Measurements from ENCODE around the gene LONRF2.

LONRF2 gene

GRCh38 chr2:100299548-100299947 is 22.8 kb downstream of the LONRF2 start:
- no peak overlapping the region for H3K56ac ChIP-seq (ENCODE audit: low read length)
- no peak overlapping the region for H2AK5ac ChIP-seq (ENCODE audit: low read length)
- no peaks in the 10 kb centered on the region for H3K27me3 ChIP-seq (ENCODE audit: insufficient read depth, low read length, poor library complexity)
- H2BK5ac ChIP-seq (ENCODE audit: low read length), result no peak overlapping the region
- H3K23ac ChIP-seq (ENCODE audit: low read length), result no peak overlapping the region
- H3K9ac ChIP-seq (ENCODE audit: low read length), result no peak overlapping the region
- no peaks in the 10 kb centered on the region for H3K36me3 ChIP-seq (ENCODE audit: control insufficient read depth, insufficient read depth, low read length)
- no peak overlapping the region for H2BK120ac ChIP-seq (ENCODE audit: low read depth, low read length)
- WGBS (ENCODE audit: extremely low coverage, insufficient coverage, low lambda C conversion rate), result no CpG with 5 or more reads among the region's 5 CpGs
- no peaks in the 10 kb centered on the region for H3K4me1 ChIP-seq (ENCODE audit: control insufficient read depth, low read depth, low read length)
- no peak overlapping the region for H3K18ac ChIP-seq (ENCODE audit: low read length)
- H3K27ac ChIP-seq (ENCODE audit: low read depth, low read length), result no peak overlapping the region
- H3K4me3 ChIP-seq (ENCODE audit: low read length), result no peak overlapping the region
- H3K79me2 ChIP-seq (ENCODE audit: control insufficient read depth, insufficient read depth, low read length), result no peaks in the 10 kb centered on the region
- H3K4me2 ChIP-seq (ENCODE audit: low read length), result no peak overlapping the region
- H4K8ac ChIP-seq (ENCODE audit: low read depth, low read length), result no peak overlapping the region
- no peak for DNase-seq
- H3K4ac ChIP-seq (ENCODE audit: low read depth, low read length), result no peak overlapping the region
- H3K79me1 ChIP-seq (ENCODE audit: low read length), result no peaks in the 10 kb centered on the region
- no peak overlapping the region for H4K5ac ChIP-seq (ENCODE audit: low read length)
- no peak overlapping the region for H2BK15ac ChIP-seq (replicated peaks; ENCODE audit: low read depth)

- no peak overlapping the region for H3K9ac ChIP-seq (ENCODE audit: low read length)
- WGBS (ENCODE audit: extremely low coverage, insufficient coverage, low lambda C conversion rate), result no CpG with 5 or more reads among the region's 3 CpGs
- DNase-seq, result no peak
- no peak overlapping the region for H2BK120ac ChIP-seq (ENCODE audit: low read depth, low read length)
- no peak overlapping the region for H3K56ac ChIP-seq (ENCODE audit: low read length)
- H3K79me2 ChIP-seq (ENCODE audit: control insufficient read depth, insufficient read depth, low read length), result no peaks in the 10 kb centered on the region
- no peaks in the 10 kb centered on the region for H3K36me3 ChIP-seq (ENCODE audit: control insufficient read depth, insufficient read depth, low read length)
- H3K27ac ChIP-seq (ENCODE audit: low read depth, low read length), result no peak overlapping the region
- no peaks in the 10 kb centered on the region for H3K4me1 ChIP-seq (ENCODE audit: control insufficient read depth, low read depth, low read length)
- H2BK5ac ChIP-seq (ENCODE audit: low read length), result no peak overlapping the region
- no peaks in the 10 kb centered on the region for H3K79me1 ChIP-seq (ENCODE audit: low read length)
- no peak overlapping the region for H4K8ac ChIP-seq (ENCODE audit: low read depth, low read length)
- no peak overlapping the region for H3K23ac ChIP-seq (ENCODE audit: low read length)
- H3K4me2 ChIP-seq (ENCODE audit: low read length), result no peak overlapping the region
- H2AK5ac ChIP-seq (ENCODE audit: low read length), result no peak overlapping the region
- no peak overlapping the region for H3K4me3 ChIP-seq (ENCODE audit: low read length)
- no peak overlapping the region for H4K5ac ChIP-seq (ENCODE audit: low read length)
- H3K4ac ChIP-seq (ENCODE audit: low read depth, low read length), result no peak overlapping the region
- no peak overlapping the region for H2BK15ac ChIP-seq (replicated peaks; ENCODE audit: low read depth)
- no peaks in the 10 kb centered on the region for H3K27me3 ChIP-seq (ENCODE audit: insufficient read depth, low read length, poor library complexity)
- no peak overlapping the region for H3K18ac ChIP-seq (ENCODE audit: low read length)
These were observed 24.8 kb downstream of the LONRF2 start for GRCh38 chr2:100297511-100297910.

- no peak overlapping the region for H4K5ac ChIP-seq (ENCODE audit: low read length)
- DNase-seq, result no peak
- H3K4me1 ChIP-seq (ENCODE audit: control insufficient read depth, low read depth, low read length), result peaks cover 4% of the 10 kb centered on the region
- no peaks in the 10 kb centered on the region for H3K79me2 ChIP-seq (ENCODE audit: control insufficient read depth, insufficient read depth, low read length)
- H3K18ac ChIP-seq (ENCODE audit: low read length), result no peak overlapping the region
- no peaks in the 10 kb centered on the region for H3K27me3 ChIP-seq (ENCODE audit: insufficient read depth, low read length, poor library complexity)
- H3K36me3 ChIP-seq (ENCODE audit: control insufficient read depth, insufficient read depth, low read length), result no peaks in the 10 kb centered on the region
- no peak overlapping the region for H3K4me2 ChIP-seq (ENCODE audit: low read length)
- H3K27ac ChIP-seq (ENCODE audit: low read depth, low read length), result no peak overlapping the region
- H4K8ac ChIP-seq (ENCODE audit: low read depth, low read length), result no peak overlapping the region
- no peak overlapping the region for H2BK15ac ChIP-seq (replicated peaks; ENCODE audit: low read depth)
- H3K4ac ChIP-seq (ENCODE audit: low read depth, low read length), result no peak overlapping the region
- H3K9ac ChIP-seq (ENCODE audit: low read length), result no peak overlapping the region
- no CpG with 5 or more reads among the region's 9 CpGs for WGBS (ENCODE audit: extremely low coverage, insufficient coverage, low lambda C conversion rate)
- no peaks in the 10 kb centered on the region for H3K79me1 ChIP-seq (ENCODE audit: low read length)
- no peak overlapping the region for H2BK120ac ChIP-seq (ENCODE audit: low read depth, low read length)
- no peak overlapping the region for H3K4me3 ChIP-seq (ENCODE audit: low read length)
- no peak overlapping the region for H3K23ac ChIP-seq (ENCODE audit: low read length)
- H3K56ac ChIP-seq (ENCODE audit: low read length), result no peak overlapping the region
- H2AK5ac ChIP-seq (ENCODE audit: low read length), result no peak overlapping the region
- no peak overlapping the region for H2BK5ac ChIP-seq (ENCODE audit: low read length)
These were observed 28.2 kb downstream of the LONRF2 start for GRCh38 chr2:100294162-100294497.

GRCh38 chr2:100293341-100294161 is 28.8 kb downstream of the LONRF2 start:
- Histone ChIP-seq H2BK120ac (ENCODE audit: low read depth, low read length) (no peak overlapping the region), H3K79me2 (ENCODE audit: control insufficient read depth, insufficient read depth, low read length) (no peaks in the 10 kb centered on the region), H3K4ac (ENCODE audit: low read depth, low read length) (no peak overlapping the region)

GRCh38 chr2:100292022-100292580 is 30.2 kb downstream of the LONRF2 start:
- H3K9ac ChIP-seq (ENCODE audit: low read length), result no peak overlapping the region
- peak; percentile 96 for DNase-seq
- no CpG with 5 or more reads among the region's 4 CpGs for WGBS (ENCODE audit: extremely low coverage, insufficient coverage, low lambda C conversion rate)
- no peaks in the 10 kb centered on the region for H3K79me1 ChIP-seq (ENCODE audit: low read length)
- H4K8ac ChIP-seq (ENCODE audit: low read depth, low read length), result no peak overlapping the region
- H3K23ac ChIP-seq (ENCODE audit: low read length), result no peak overlapping the region
- no peak overlapping the region for H2AK5ac ChIP-seq (ENCODE audit: low read length)
- H2BK5ac ChIP-seq (ENCODE audit: low read length), result no peak overlapping the region
- H3K36me3 ChIP-seq (ENCODE audit: control insufficient read depth, insufficient read depth, low read length), result no peaks in the 10 kb centered on the region
- H3K56ac ChIP-seq (ENCODE audit: low read length), result no peak overlapping the region
- H2BK120ac ChIP-seq (ENCODE audit: low read depth, low read length), result no peak overlapping the region
- no peak overlapping the region for H3K4me3 ChIP-seq (ENCODE audit: low read length)
- no peak overlapping the region for H3K4ac ChIP-seq (ENCODE audit: low read depth, low read length)
- H2BK15ac ChIP-seq (replicated peaks; ENCODE audit: low read depth), result no peak overlapping the region
- no peak overlapping the region for H3K18ac ChIP-seq (ENCODE audit: low read length)
- H3K4me1 ChIP-seq (ENCODE audit: control insufficient read depth, low read depth, low read length), result peaks cover 4% of the 10 kb centered on the region
- no peak overlapping the region for H3K4me2 ChIP-seq (ENCODE audit: low read length)
- H4K5ac ChIP-seq (ENCODE audit: low read length), result no peak overlapping the region
- no peak overlapping the region for H3K27ac ChIP-seq (ENCODE audit: low read depth, low read length)
- no peaks in the 10 kb centered on the region for H3K27me3 ChIP-seq (ENCODE audit: insufficient read depth, low read length, poor library complexity)
- no peaks in the 10 kb centered on the region for H3K79me2 ChIP-seq (ENCODE audit: control insufficient read depth, insufficient read depth, low read length)

More at GRCh38 chr2:100293341-100294161, 28.8 kb downstream of the LONRF2 start:
- Histone ChIP-seq H3K27me3 (ENCODE audit: insufficient read depth, low read length, poor library complexity) (no peaks in the 10 kb centered on the region), H3K56ac (ENCODE audit: low read length) (no peak overlapping the region), H4K5ac (ENCODE audit: low read length) (no peak overlapping the region), H4K8ac (ENCODE audit: low read depth, low read length) (no peak overlapping the region), H3K9ac (ENCODE audit: low read length) (no peak overlapping the region), H3K79me1 (ENCODE audit: low read length) (no peaks in the 10 kb centered on the region), H2BK5ac (ENCODE audit: low read length) (no peak overlapping the region), H3K4me2 (ENCODE audit: low read length) (no peak overlapping the region), H3K27ac (ENCODE audit: low read depth, low read length) (no peak overlapping the region), H3K4me1 (ENCODE audit: control insufficient read depth, low read depth, low read length) (peaks cover 4% of the 10 kb centered on the region), H2AK5ac (ENCODE audit: low read length) (no peak overlapping the region), H2BK15ac (replicated peaks; ENCODE audit: low read depth) (no peak overlapping the region), H3K23ac (ENCODE audit: low read length) (no peak overlapping the region), H3K36me3 (ENCODE audit: control insufficient read depth, insufficient read depth, low read length) (no peaks in the 10 kb centered on the region), H3K4me3 (ENCODE audit: low read length) (no peak overlapping the region), H3K18ac (ENCODE audit: low read length) (no peak overlapping the region)
- DNase-seq, result no peak
- WGBS (ENCODE audit: extremely low coverage, insufficient coverage, low lambda C conversion rate), result no CpG with 5 or more reads among the region's 9 CpGs
